RWPE1 (cell line): ENCODE results near the gene HOXA7.
A peak's percentile ranks its signal among the peaks of the same experiment; 100 is the strongest.

Experiments used
- CTCF ChIA-PET: fragments of 350-600 bp; sonication (Branson Sonifier 250); formaldehyde crosslinking; extraction: SDS; loops from one replicate; lab custom pipeline; 2021; lab: Yijun Ruan, JAX
- POLR2A ChIA-PET: fragments of 400-600 bp; formaldehyde crosslinking; extraction: SDS; loops from one replicate; lab custom pipeline; 2020; ENCODE audit warnings: antibody characterized with exemption; ENCODE audit not compliant: low non-redundant PET; lab: Yijun Ruan, JAX
- DNase-seq: peaks from one replicate; pipeline ENCODE4 v3.0.0; 2012; ENCODE audit warnings: low spot score
- H3K27ac ChIP-seq: fragments of 450-650 bp; 2 replicates; pipeline ENCODE4 v1.5.1; 2017
- CTCF ChIP-seq: fragments of 450-650 bp; conservative IDR thresholded peaks from 2 replicates; pipeline ENCODE4 v1.5.1; 2017; ENCODE audit warnings: low read depth, mild to moderate bottlenecking

Gene HOXA7

DNA sequence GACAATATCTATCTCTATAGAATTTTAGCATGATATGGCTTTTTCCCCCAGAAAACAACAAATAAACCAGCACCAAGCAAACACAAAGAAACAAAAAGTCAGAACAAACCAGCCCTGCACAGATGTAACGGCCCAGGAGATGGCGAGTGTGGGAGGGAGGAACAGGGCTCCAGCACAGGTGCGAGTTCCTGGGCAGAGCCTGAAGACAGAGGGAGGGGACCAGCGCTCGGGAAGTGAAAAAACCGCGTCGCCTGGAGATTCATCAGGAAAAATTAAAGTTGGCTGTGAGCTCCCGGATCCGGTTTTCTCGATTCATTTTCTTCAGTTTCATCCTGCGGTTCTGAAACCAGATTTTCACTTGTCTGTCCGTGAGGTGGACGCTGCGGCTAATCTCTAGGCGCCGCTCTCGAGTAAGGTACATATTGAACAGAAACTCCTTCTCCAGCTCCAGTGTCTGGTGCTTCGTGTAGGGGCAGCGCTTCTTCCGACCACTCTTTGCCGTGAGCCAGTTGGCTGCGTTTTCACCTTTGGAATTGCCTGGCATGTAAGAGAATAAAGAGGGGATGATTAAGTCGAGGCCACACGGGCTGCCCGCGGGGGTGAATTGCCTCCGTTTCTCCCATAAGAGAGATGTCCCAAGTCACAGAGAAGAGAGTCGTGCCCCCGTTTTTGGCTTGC lies 15.3 kb upstream of the HOXA7 start:
- peak; percentile 45 for TF ChIP-seq CTCF
- ChIA-PET POLR2A (no interaction called here), CTCF (interaction anchor here (0.6 to 4.1 kb wide), 7 partner anchors 8 to 873 kb away, joined by 3 to 30 read pairs (median 4); no protein-coding TSS in a partner anchor)
- DNase-seq = no peak
- H3K27ac ChIP-seq = peak overlapping the region; percentile 95

- no peak for TF ChIP-seq CTCF
- no peak for DNase-seq
- ChIA-PET CTCF (interaction anchor here (0.6 to 4.1 kb wide), 5 partner anchors 8 to 873 kb away, joined by 3 to 30 read pairs (median 4); no protein-coding TSS in a partner anchor), POLR2A (no interaction called here)
- H3K27ac ChIP-seq = peak overlapping the region; percentile 95
Measured at GRCh38 chr7:27171325-27171636, 14.8 kb upstream of the HOXA7 start.

DNA sequence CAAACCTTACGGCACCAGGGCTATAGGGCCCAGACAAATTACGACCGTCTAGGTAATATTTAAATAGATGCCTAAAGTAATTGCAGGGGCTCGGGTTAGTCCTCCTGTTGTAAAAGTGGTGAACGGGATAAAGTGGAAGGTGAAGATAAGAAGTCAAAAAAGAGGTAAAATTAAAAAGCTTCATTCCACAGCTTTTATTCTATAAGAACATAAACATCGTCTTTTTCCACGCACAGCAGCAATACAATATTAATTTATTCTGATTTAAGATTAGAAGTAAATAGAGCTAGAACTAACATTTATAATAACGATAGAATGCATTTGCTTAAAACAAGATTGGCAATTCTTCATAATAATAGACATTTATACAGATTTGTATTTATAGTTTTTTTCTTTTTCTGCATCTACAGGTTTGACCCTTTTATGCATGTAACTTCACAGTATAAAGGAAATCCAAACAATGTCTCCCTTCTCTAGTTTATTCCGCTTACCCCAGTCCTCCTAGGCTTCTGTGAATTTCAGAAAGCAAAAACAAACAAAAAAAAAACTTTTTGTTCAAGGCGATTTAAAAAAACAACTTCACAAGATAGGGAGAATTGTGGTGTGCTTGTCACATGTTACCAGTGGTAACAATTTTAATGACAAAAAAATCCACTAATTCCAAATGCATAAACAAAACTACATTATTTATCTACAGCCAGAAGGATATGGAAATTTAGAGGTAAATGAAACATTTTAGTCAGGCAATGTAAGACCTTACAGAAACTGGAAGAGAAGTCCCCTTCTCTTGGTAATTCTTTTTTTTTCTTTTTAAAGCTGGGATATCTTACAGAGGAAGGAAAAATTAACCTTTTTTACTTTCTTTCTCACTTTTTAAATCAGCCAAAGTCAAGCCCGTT lies 14.2 kb upstream of the HOXA7 start:
- no peak for DNase-seq
- peak overlapping the region; percentile 96 for H3K27ac ChIP-seq
- TF ChIP-seq CTCF = no peak
- POLR2A ChIA-PET = no interaction called here
- CTCF ChIA-PET = interaction anchor here (0.7 to 4.1 kb wide), 3 partner anchors 9 to 604 kb away, joined by 3 to 30 read pairs (median 3); no protein-coding TSS in a partner anchor

- CTCF ChIA-PET = interaction anchor here (0.7 to 4.1 kb wide), 3 partner anchors 10 to 605 kb away, joined by 3 to 30 read pairs (median 3); no protein-coding TSS in a partner anchor
- no peak for DNase-seq
- POLR2A ChIA-PET = no interaction called here
Measured at GRCh38 chr7:27169658-27170425, 13.4 kb upstream of the HOXA7 start.

GRCh38 chr7:27168265-27168947 lies 11.9 kb upstream of the HOXA7 start:
- no peak for DNase-seq
- POLR2A ChIA-PET = interaction anchor here (0.6 kb wide), 1 partner anchor 37 kb away, joined by 3 read pairs; no protein-coding TSS in a partner anchor
- peak overlapping the region; percentile 96 for H3K27ac ChIP-seq
- peak; percentile 52; the same call in 1 of the 2 replicates for TF ChIP-seq CTCF
- CTCF ChIA-PET = interaction anchor here (0.5 to 4.1 kb wide), 4 partner anchors 11 to 883 kb away, joined by 3 to 30 read pairs (median 4); partner anchors contain the start of gene HOXA3

More at GRCh38 chr7:27169658-27170425, 13.4 kb upstream of the HOXA7 start:
- H3K27ac ChIP-seq = peak overlapping the region; percentile 96
- TF ChIP-seq CTCF = no peak
